Activated B cell treated with CpG ODN at 0.5 μM for 24 hours (primary cell): ENCODE measurements around the gene GOLPH3L. TPM values are rescaled to one million over a fixed set of nuclear protein-coding genes. Genes with fewer than 3 reads are reported as not detected.

Experiments
- ATAC-seq: fragments of 200-7000 bp; cut with Tn5 transposase; one replicate; pipeline ENCODE4 v1.10.0; 2021; ENCODE audit warnings: low read depth, mild to moderate bottlenecking, moderate library complexity
- CTCF ChIA-PET: fragments of 350-600 bp; sonication (Branson Sonifier 250); formaldehyde crosslinking; loops from one replicate; lab custom pipeline; 2021; ENCODE audit warnings: antibody characterized with exemption; lab: Charles Lee
- POLR2A ChIA-PET: fragments of 350-600 bp; sonication (Branson Sonifier 250); formaldehyde crosslinking; loops from one replicate; lab custom pipeline; 2021; ENCODE audit warnings: antibody characterized with exemption; lab: Charles Lee
- DNase-seq: peaks from one replicate; pipeline ENCODE4 v3.0.0; 2022
- H3K27ac Mint-ChIP-seq: one replicate; pipeline ENCODE4 v1.8.0; 2020; ENCODE audit warnings: mixed read lengths
- H3K27me3 Mint-ChIP-seq: one replicate; pipeline ENCODE4 v1.8.0; 2021; ENCODE audit warnings: mixed read lengths
- H3K36me3 Mint-ChIP-seq: one replicate; pipeline ENCODE4 v1.8.0; 2021; ENCODE audit warnings: low read depth, mixed read lengths
- H3K4me1 Mint-ChIP-seq: one replicate; pipeline ENCODE4 v1.8.0; 2021; ENCODE audit warnings: mixed read lengths
- H3K4me3 Mint-ChIP-seq: one replicate; pipeline ENCODE4 v1.8.0; 2020; ENCODE audit warnings: mild to moderate bottlenecking, mixed read lengths
- H3K9me3 Mint-ChIP-seq: one replicate; pipeline ENCODE4 v1.8.0; 2020; ENCODE audit warnings: mixed read lengths
- CTCF ChIP-seq: fragments of 200-600 bp; IDR thresholded peaks from one replicate; pipeline ENCODE4 v1.8.0; 2022; ENCODE audit warnings: antibody characterized with exemption, mild to moderate bottlenecking
- intact Hi-C: fragments of 100-400 bp; cut with micrococcal nuclease; formaldehyde crosslinking; loops from one replicate; pipeline ENCODE4 v1.15.1; 2024
- total RNA-seq: library from RNA; stranded (reverse); gene quantifications from 2 replicates; pipeline ENCODE4 v1.2.3, GENCODE V29; 2022

The GOLPH3L gene
- total RNA-seq, 1 donor from 2014 or later = 19.7 TPM

GRCh38 chr1:150686275-150686674 is 10.7 kb downstream of the GOLPH3L start:
- intact Hi-C loops = loop anchor here (2.0 kb wide), 1 partner anchor 21 kb away; no protein-coding TSS in a partner anchor
- Mint-ChIP-seq H3K27ac (peak overlapping the region; percentile 50), H3K9me3 (no peaks in the 10 kb centered on the region), H3K4me1 (peaks cover 10% of the 10 kb centered on the region), H3K36me3 (peaks cover 37% of the 10 kb centered on the region), H3K4me3 (no peak overlapping the region), H3K27me3 (no peaks in the 10 kb centered on the region)
- ATAC-seq (no peak), DNase-seq (no peak)
- ChIA-PET CTCF (no interaction called here), POLR2A (interaction anchor here (0.7 kb wide), 1 partner anchor 752 kb away, joined by 3 read pairs; no protein-coding TSS in a partner anchor)
- TF ChIP-seq CTCF = no peak

- peak; percentile 40 for ATAC-seq
Measured at GRCh38 chr1:150683914-150684313, 13.0 kb downstream of the GOLPH3L start.

GRCh38 chr1:150678988-150679387 is 18.0 kb downstream of the GOLPH3L start:
- CTCF ChIA-PET = no interaction called here
- no peaks in the 10 kb centered on the region for H3K9me3 Mint-ChIP-seq

More at GRCh38 chr1:150683914-150684313, 13.0 kb downstream of the GOLPH3L start:
- ChIA-PET POLR2A (interaction anchor here (0.6 to 1.6 kb wide), 5 partner anchors 16 to 765 kb away, joined by 3 to 13 read pairs (median 4); partner anchors contain the start of gene ENSA), CTCF (no interaction called here)
- H3K4me1 Mint-ChIP-seq = peaks cover 10% of the 10 kb centered on the region
- H3K36me3 Mint-ChIP-seq = peaks cover 31% of the 10 kb centered on the region
- intact Hi-C loops = no loop called here
- no peaks in the 10 kb centered on the region for H3K9me3 Mint-ChIP-seq
- H3K27ac Mint-ChIP-seq = peak overlapping the region; percentile 43
- no peak overlapping the region for H3K4me3 Mint-ChIP-seq
- no peak for TF ChIP-seq CTCF
- DNase-seq = no peak
- no peaks in the 10 kb centered on the region for H3K27me3 Mint-ChIP-seq

GRCh38 chr1:150674881-150675280 is 22.1 kb downstream of the GOLPH3L start:
- no peaks in the 10 kb centered on the region for H3K9me3 Mint-ChIP-seq
- intact Hi-C loops = no loop called here
- no peak for TF ChIP-seq CTCF
- no peak overlapping the region for H3K4me3 Mint-ChIP-seq
- H3K27me3 Mint-ChIP-seq = no peaks in the 10 kb centered on the region
- ATAC-seq (no peak), DNase-seq (no peak)
- no peaks in the 10 kb centered on the region for H3K4me1 Mint-ChIP-seq
- no peak overlapping the region for H3K27ac Mint-ChIP-seq
- ChIA-PET CTCF (no interaction called here), POLR2A (interaction anchor here (0.7 kb wide), 1 partner anchor 314 kb away, joined by 4 read pairs; no protein-coding TSS in a partner anchor)
- H3K36me3 Mint-ChIP-seq = peaks cover 11% of the 10 kb centered on the region

More at GRCh38 chr1:150678988-150679387, 18.0 kb downstream of the GOLPH3L start:
- Mint-ChIP-seq H3K4me1 (peaks cover 4% of the 10 kb centered on the region), H3K27me3 (no peaks in the 10 kb centered on the region), H3K36me3 (peaks cover 20% of the 10 kb centered on the region), H3K4me3 (no peak overlapping the region), H3K27ac (no peak overlapping the region)
- ATAC-seq (no peak), DNase-seq (no peak)
- no peak for TF ChIP-seq CTCF
- intact Hi-C loops = no loop called here
- POLR2A ChIA-PET = no interaction called here

- peaks cover 48% of the 10 kb centered on the region for H3K36me3 Mint-ChIP-seq
- intact Hi-C loops = no loop called here
- no peak overlapping the region for H3K27ac Mint-ChIP-seq
- H3K27me3 Mint-ChIP-seq = no peaks in the 10 kb centered on the region
- peaks cover 7% of the 10 kb centered on the region for H3K4me1 Mint-ChIP-seq
- TF ChIP-seq CTCF = no peak
- ChIA-PET CTCF (no interaction called here), POLR2A (no interaction called here)
- no peaks in the 10 kb centered on the region for H3K9me3 Mint-ChIP-seq
- no peak for ATAC-seq
- DNase-seq = no peak
- H3K4me3 Mint-ChIP-seq = no peak overlapping the region
Measured at GRCh38 chr1:150663321-150663720, 33.6 kb downstream of the GOLPH3L start.
